ENCODE measurements around the gene FOXQ1. TPM values are rescaled to one million over a fixed set of nuclear protein-coding genes. Genes with fewer than 3 reads are reported as not detected.

The FOXQ1 gene, protein sequence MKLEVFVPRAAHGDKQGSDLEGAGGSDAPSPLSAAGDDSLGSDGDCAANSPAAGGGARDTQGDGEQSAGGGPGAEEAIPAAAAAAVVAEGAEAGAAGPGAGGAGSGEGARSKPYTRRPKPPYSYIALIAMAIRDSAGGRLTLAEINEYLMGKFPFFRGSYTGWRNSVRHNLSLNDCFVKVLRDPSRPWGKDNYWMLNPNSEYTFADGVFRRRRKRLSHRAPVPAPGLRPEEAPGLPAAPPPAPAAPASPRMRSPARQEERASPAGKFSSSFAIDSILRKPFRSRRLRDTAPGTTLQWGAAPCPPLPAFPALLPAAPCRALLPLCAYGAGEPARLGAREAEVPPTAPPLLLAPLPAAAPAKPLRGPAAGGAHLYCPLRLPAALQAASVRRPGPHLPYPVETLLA
- total RNA-seq (2022; extraction: Qiagen RNA extraction), result 3.5 to 5.5 TPM (median 5.2 TPM) in 5 replicates

DNA sequence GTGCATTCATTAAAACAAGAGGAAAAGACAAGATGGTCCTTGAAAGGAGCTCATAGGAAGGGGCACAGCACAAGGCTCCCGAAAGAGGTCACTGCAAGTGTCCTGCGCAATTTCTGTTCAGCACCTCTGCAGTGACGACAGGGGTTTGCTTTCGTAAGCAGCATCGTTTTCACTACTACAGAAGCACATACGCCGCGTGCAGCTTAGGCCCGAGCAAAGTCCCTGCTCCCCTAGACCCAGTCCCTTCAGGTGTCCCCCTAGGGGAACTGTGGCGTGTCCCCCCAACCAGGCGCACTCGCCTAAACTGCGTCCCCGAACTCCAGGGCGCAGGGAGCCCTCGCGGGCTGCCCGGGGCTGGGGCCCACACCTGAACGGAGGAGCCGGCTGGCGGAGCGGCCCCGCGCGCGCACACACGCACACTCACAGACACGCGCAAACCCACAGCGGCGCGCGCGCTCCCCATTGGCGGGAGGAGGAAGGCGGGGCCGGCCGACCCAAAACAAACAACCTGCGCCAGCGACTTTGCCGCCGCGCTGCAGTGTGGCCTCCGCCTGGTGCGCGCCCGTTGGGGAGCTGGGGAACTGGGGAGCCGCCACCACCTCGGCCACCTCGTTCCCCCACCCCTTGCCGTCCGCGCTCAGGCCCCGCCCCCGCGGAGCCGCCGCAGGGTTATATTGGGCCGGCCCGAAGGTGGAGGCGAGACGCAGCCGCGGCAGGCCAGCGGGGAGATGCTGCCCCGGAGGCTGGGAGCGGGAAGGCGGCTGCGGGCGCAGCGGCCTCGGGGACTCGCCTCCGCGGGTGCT is at the start of gene FOXQ1:
TSS of gene FOXQ1 (plus strand) at position 699 of the 803 bp plus-strand sequence. CDS start 607 bp downstream, outside the sequence.

Other genes with a start within 250 kb of the FOXQ1 start
- gene FOXF2, start 77.5 kb downstream of the FOXQ1 start, total RNA-seq (2022; extraction: Qiagen RNA extraction), result 17.3 to 24.3 TPM (median 23.1 TPM) in 5 replicates